Natural killer cell (primary cell): ENCODE data around the gene HOXA1. TPM values are rescaled to one million over a fixed set of nuclear protein-coding genes. Genes with fewer than 3 reads are reported as not detected.

Experiments used
- ATAC-seq, 3 donors: fragments of 150-1000 bp in 2 of 3; fragments of 200-7000 bp in 1 of 3; cut with Tn5 transposase; 1 replicate in 1 of 3; 2 replicates in 2 of 3; pipeline ENCODE4 v1.10.0; 2021; ENCODE audit warnings: mild to moderate bottlenecking in 2 of 3, moderate library complexity in 2 of 3
- DNase-seq, 2 donors: peaks; one replicate each; pipeline versions ENCODE4 v3.0.0 to v3.0.0-alpha.2; 2013 to 2021; ENCODE audit warnings: mixed read lengths in 1 of 2
- H3K27ac ChIP-seq: one replicate; pipeline ENCODE4 v1.5.1; 2013; ENCODE audit warnings: mild to moderate bottlenecking, low read length
- H3K27me3 ChIP-seq: one replicate; pipeline ENCODE4 v1.6.1; 2013; ENCODE audit warnings: low read length; ENCODE audit not compliant: control insufficient read depth, insufficient read depth
- H3K36me3 ChIP-seq: one replicate; pipeline ENCODE4 v1.6.1; 2013; ENCODE audit warnings: low read length; ENCODE audit not compliant: control insufficient read depth, insufficient read depth
- H3K4me1 ChIP-seq: one replicate; pipeline ENCODE4 v1.6.1; 2013; ENCODE audit warnings: low read length; ENCODE audit not compliant: control insufficient read depth, insufficient read depth
- H3K4me3 ChIP-seq: one replicate; pipeline ENCODE4 v1.5.1; 2013; ENCODE audit warnings: low read length
- H3K9me3 ChIP-seq: one replicate; pipeline ENCODE4 v1.6.1; 2013; ENCODE audit warnings: low read length; ENCODE audit not compliant: control insufficient read depth, insufficient read depth
- H3K27ac Mint-ChIP-seq, 2 donors: one replicate each; pipeline ENCODE4 v1.8.0; 2022; ENCODE audit warnings: mild to moderate bottlenecking in 2 of 2, mixed read lengths in 2 of 2, moderate library complexity in 1 of 2
- H3K27me3 Mint-ChIP-seq, 2 donors: one replicate each; pipeline ENCODE4 v1.8.0; 2022; ENCODE audit warnings: low read depth in 2 of 2, mixed read lengths in 2 of 2
- H3K36me3 Mint-ChIP-seq: one replicate; pipeline ENCODE4 v1.8.0; 2022; ENCODE audit warnings: mixed read lengths
- H3K4me1 Mint-ChIP-seq, 2 donors: one replicate each; pipeline ENCODE4 v1.8.0; 2022; ENCODE audit warnings: mixed read lengths in 2 of 2
- H3K4me3 Mint-ChIP-seq: one replicate; pipeline ENCODE4 v1.8.0; 2022; ENCODE audit warnings: mild to moderate bottlenecking, moderate library complexity, mixed read lengths
- H3K9me3 Mint-ChIP-seq, 2 donors: one replicate each; pipeline ENCODE4 v1.8.0; 2022; ENCODE audit warnings: mixed read lengths in 2 of 2
- CTCF ChIP-seq: fragments of 200-600 bp; IDR thresholded peaks from one replicate; pipeline ENCODE4 v1.8.0; 2022; ENCODE audit warnings: antibody characterized with exemption
- WGBS: methylation state at CpG from one replicate; pipeline ENCODE4 v1.1.7; 2013; ENCODE audit warnings: missing lambda C conversion rate; ENCODE audit not compliant: insufficient coverage; 5-methylcytosine and 5-hydroxymethylcytosine counted together
- intact Hi-C: fragments of 100-400 bp; cut with micrococcal nuclease; formaldehyde crosslinking; loops from one replicate; pipeline ENCODE4 v1.14.2; 2022
- total RNA-seq, 4 donors: library from RNA; stranded (reverse); fragments of 120-200 nt in 1 of 4; gene quantifications; one replicate each; pipeline versions ENCODE4 v1.2.3 to v1.2.4, GENCODE V29; 2013 to 2022

HOXA1 gene
- total RNA-seq, 3 donors from 2014 or later (not counting 1 experiment from before 2014, with no cell fraction given), result 0.64 to 1.3 (median 1.1) TPM

DNA sequence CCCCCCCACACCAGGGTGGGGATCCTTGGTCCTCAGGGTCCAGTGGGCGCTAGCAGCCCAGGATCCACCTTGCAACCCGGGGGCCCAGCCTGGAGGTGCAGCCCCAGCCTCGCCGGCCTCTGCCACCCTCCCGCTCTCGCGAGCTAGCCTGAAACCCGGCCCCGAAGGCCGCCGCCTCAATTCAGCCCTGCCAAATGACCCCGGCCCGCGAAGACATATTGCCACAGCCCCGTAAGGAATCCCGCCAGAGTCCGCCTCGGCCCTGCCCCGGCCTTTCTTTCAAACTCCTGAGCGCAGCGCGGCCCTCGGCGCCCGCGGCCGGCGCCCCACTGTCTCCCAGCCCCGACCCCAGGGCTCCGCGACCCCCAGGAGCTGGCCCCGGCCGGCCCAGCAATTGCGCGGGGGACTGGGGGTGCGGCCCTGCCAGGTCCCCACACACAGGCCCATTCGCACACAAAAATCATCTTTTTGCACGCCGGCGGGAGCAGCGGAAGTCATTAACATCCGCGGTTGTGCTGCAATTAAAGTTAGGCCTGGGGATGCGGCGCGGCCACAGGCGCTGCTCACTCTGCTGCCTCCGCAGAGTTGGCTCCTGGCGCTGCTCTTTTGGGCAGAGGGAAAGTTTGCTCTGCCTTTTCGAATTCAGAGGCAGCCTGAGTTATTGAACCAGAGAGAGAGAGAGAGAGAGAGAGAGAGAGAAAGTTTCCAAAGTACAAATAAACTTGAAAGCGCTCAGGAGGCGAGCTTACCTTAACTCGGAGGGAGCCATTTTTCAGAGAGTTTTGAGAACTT lies 43.7 kb upstream of the HOXA1 start:
- no peak overlapping the region for H3K27ac ChIP-seq
- no peak for TF ChIP-seq CTCF
- 96% methylated on average over 53 of the region's 53 CpGs for WGBS

GRCh38 chr7:27138985-27139333 lies 43.2 kb upstream of the HOXA1 start:
- no peaks in the 10 kb centered on the region for H3K36me3 ChIP-seq
- H3K4me1 ChIP-seq, result peaks cover 2% of the 10 kb centered on the region
- intact Hi-C loops, result no loop called here
- WGBS, result 96% methylated on average over 11 of the region's 11 CpGs
- ATAC-seq (no peak), DNase-seq (no peak)
- Mint-ChIP-seq H3K9me3 (no peaks in the 10 kb centered on the region), H3K27me3 (peaks cover 41 to 65% of the 10 kb centered on the region in 2 donors), H3K27ac (no peak overlapping the region), H3K36me3 (no peaks in the 10 kb centered on the region), H3K4me1 (peaks cover 0 to 10% of the 10 kb centered on the region in 2 donors), H3K4me3 (no peak overlapping the region)
- no peak overlapping the region for H3K4me3 ChIP-seq
- TF ChIP-seq CTCF, result no peak
- peaks cover 7% of the 10 kb centered on the region for H3K27me3 ChIP-seq
- no peaks in the 10 kb centered on the region for H3K9me3 ChIP-seq
- no peak overlapping the region for H3K27ac ChIP-seq

More for the DNA sequence above, 43.7 kb upstream of the HOXA1 start:
- Mint-ChIP-seq H3K27ac (no peak overlapping the region), H3K4me1 (peaks cover 0 to 10% of the 10 kb centered on the region in 2 donors), H3K4me3 (no peak overlapping the region), H3K27me3 (peaks cover 37 to 59% of the 10 kb centered on the region in 2 donors), H3K36me3 (no peaks in the 10 kb centered on the region), H3K9me3 (no peaks in the 10 kb centered on the region)
- peaks cover 9% of the 10 kb centered on the region for H3K27me3 ChIP-seq
- ATAC-seq (no peak), DNase-seq (no peak)
- no peaks in the 10 kb centered on the region for H3K9me3 ChIP-seq
- no peak overlapping the region for H3K4me3 ChIP-seq
- no peaks in the 10 kb centered on the region for H3K36me3 ChIP-seq
- intact Hi-C loops, result no loop called here
- H3K4me1 ChIP-seq, result peaks cover 3% of the 10 kb centered on the region

DNA sequence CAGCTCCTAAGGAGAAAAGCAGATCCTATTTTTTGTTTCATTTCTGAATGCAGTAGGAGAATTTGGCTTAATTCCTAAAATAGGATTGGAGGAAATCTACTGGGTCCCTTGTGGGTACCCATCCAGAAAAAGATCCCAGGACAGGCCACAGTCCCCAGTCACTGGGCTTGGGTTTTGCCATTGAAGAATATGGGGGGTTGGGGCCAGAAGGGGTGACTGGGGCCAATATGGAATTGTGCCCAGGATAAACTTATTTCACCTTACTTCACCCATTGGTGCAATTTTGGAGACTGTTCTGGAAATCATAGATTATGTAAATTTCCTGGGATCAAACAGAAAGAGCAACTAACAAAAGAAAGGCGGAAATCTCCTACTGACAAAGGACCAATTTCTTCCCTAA lies 42.7 kb upstream of the HOXA1 start:
- peaks cover 44 to 68% of the 10 kb centered on the region in 2 donors for H3K27me3 Mint-ChIP-seq

More for the DNA sequence above, 42.7 kb upstream of the HOXA1 start:
- no peak for TF ChIP-seq CTCF
- intact Hi-C loops, result no loop called here
- Histone ChIP-seq H3K27ac (no peak overlapping the region), H3K4me3 (no peak overlapping the region), H3K9me3 (no peaks in the 10 kb centered on the region), H3K27me3 (peaks cover 6% of the 10 kb centered on the region), H3K4me1 (no peaks in the 10 kb centered on the region), H3K36me3 (no peaks in the 10 kb centered on the region)
- 83% methylated on average over 1 of the region's 1 CpG for WGBS
- DNase-seq (no peak), ATAC-seq (no peak)
- Mint-ChIP-seq H3K9me3 (no peaks in the 10 kb centered on the region), H3K27ac (no peak overlapping the region), H3K36me3 (no peaks in the 10 kb centered on the region), H3K4me1 (peaks cover 0 to 10% of the 10 kb centered on the region in 2 donors), H3K4me3 (no peak overlapping the region)
